GM12864 (cell line): Measurements from ENCODE around the gene PPM1H.
"Not testable (repeated sequence)": the region's sequence is repeated elsewhere in the genome, so short reads cannot be mapped to it uniquely, and the experiment has no call there.

ENCODE experiments used
- DNase-seq: peaks from one replicate; pipeline ENCODE4 v3.0.0-alpha.2; 2011; ENCODE audit warnings: low read depth
- H3K4me3 ChIP-seq: 2 replicates; pipeline ENCODE4 v1.5.1; 2011; ENCODE audit warnings: mild to moderate bottlenecking, low read depth, low read length, control low read depth
- TF ChIP-seq, protein P1 (sequence below): IDR thresholded peaks from 2 replicates; pipeline ENCODE4 v1.5.1; 2011; ENCODE audit warnings: low read depth, mild to moderate bottlenecking, moderate library complexity, low read length, control low read depth, inconsistent platforms; ENCODE audit errors: missing control alignments

Gene PPM1H

GRCh38 chr12:62762645-62763044 lies 172.3 kb downstream of the PPM1H start:
- TF ChIP-seq, protein P1, sequence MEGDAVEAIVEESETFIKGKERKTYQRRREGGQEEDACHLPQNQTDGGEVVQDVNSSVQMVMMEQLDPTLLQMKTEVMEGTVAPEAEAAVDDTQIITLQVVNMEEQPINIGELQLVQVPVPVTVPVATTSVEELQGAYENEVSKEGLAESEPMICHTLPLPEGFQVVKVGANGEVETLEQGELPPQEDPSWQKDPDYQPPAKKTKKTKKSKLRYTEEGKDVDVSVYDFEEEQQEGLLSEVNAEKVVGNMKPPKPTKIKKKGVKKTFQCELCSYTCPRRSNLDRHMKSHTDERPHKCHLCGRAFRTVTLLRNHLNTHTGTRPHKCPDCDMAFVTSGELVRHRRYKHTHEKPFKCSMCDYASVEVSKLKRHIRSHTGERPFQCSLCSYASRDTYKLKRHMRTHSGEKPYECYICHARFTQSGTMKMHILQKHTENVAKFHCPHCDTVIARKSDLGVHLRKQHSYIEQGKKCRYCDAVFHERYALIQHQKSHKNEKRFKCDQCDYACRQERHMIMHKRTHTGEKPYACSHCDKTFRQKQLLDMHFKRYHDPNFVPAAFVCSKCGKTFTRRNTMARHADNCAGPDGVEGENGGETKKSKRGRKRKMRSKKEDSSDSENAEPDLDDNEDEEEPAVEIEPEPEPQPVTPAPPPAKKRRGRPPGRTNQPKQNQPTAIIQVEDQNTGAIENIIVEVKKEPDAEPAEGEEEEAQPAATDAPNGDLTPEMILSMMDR: no peak
- H3K4me3 ChIP-seq: no peak overlapping the region
- DNase-seq: no peak

DNA sequence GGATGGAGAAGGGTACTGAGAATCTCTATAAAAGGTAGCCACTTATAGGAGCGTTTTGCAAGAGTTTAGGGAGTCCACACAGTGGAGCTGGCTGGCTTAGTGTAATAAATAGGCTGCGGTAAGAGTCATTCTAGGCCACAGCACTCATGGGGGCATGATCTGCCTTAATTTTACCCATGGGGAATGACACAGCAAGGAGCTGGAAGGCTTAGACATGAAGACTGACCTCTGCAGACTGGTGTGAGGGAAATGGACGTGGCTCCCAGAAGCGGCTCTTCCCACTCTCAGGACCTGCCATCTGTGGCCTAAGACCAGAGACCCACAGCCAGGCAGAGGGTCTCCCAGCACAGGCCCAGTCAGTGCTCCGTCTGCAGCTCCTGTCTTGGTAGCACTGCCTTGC lies 173.3 kb downstream of the PPM1H start:
- TF ChIP-seq, protein P1: no peak
- H3K4me3 ChIP-seq: no peak overlapping the region
- DNase-seq: no peak

DNA sequence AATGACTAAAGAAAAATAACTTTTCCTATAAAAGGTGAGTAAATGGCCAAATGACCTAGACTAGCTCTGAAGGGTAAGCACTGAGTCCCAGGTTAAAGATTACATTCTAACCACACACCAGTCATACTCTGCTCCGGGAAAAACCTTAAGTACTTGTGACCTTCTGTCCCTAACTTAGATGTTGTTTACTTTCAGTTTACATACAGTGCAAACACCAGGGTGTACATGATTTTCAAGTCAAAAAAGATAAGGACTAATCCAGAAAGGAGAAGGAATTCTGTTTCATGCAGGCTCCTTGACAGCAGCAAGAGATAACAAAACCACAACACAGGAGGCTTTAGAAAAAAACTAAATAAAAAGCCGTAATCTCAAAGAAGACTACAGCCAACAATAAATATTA lies 174.2 kb downstream of the PPM1H start:
- peak; percentile 18 for DNase-seq
- TF ChIP-seq, protein P1: no peak
- no peak overlapping the region for H3K4me3 ChIP-seq

DNA sequence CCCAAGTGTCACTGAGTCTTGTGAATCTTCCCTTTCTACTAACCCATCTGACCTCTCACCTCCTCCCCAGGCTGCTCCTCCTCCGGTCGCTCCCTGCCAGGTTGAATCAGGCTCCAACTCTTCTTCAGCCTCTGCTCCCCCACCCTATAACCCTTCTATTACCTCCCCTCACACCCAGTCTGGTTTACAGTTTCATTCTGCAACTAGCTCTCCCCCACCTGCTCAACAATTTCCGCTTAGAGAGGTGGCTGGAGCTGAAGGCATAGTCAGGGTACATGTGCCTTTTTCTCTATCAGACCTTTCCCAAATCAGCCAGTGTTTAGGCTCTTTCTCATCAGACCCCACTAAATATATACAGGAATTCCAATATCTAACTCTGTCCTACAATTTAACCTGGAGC lies 174.6 kb downstream of the PPM1H start:
- not testable (repeated sequence) for H3K4me3 ChIP-seq, DNase-seq

GRCh38 chr12:62758216-62758615 lies 176.7 kb downstream of the PPM1H start:
- H3K4me3 ChIP-seq: no peak overlapping the region
- TF ChIP-seq, protein P1: no peak
- no peak for DNase-seq

DNA sequence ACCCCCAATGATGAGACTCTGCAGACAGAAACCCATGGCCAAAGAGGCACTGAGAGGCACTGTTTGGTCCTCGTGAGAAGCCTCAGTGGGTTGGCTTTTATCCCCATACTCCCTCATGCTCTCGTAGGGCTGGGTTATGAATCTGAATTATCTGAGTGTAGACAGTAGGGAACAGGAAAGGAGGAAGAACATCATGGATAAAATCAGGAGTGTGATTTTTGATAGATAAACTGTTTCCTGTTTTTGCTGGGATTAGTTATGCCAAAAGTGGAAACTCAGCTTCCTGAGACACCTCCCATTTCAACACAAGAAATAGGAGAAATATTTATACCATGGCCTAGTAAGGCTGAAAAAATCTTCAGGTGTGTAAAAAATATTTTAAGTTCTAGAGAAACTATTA lies 177.9 kb downstream of the PPM1H start:
- TF ChIP-seq, protein P1: no peak
- H3K4me3 ChIP-seq: no peak overlapping the region
- DNase-seq: no peak

GRCh38 chr12:62754706-62755105 lies 180.2 kb downstream of the PPM1H start:
- TF ChIP-seq, protein P1: no peak
- DNase-seq: no peak
- no peak overlapping the region for H3K4me3 ChIP-seq

DNA sequence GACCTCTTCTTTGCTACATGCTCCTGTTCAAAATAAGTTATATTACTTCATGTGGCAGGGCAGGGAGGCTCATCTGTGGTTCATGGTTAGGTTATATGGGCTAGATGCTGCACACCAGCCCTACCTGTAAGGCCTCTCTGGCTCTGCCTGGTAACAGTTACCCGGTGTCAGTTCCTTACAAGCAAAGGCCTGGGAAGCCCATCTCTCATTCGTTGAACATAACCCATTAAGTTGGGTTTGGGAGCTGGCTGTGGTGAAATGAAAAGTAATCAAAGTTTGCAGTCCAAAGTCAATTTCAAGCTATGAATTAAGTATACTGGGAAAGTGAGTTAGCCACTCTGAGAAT lies 183.2 kb downstream of the PPM1H start:
- DNase-seq: no peak
- no peak overlapping the region for H3K4me3 ChIP-seq
- TF ChIP-seq, protein P1: no peak
